ENCODE data around the gene IL4I1. TPM values are rescaled to one million over a fixed set of nuclear protein-coding genes. Genes with fewer than 3 reads are reported as not detected.

Gene IL4I1
- total RNA-seq, 1 experiment from 2014 or later = 0.61 TPM

- peaks cover 11% of the 10 kb centered on the region for H3K79me1 ChIP-seq (ENCODE audit: insufficient read depth, low read depth, low read length, poor library complexity, severe bottlenecking)
- no peak overlapping the region for H4K8ac ChIP-seq (replicated peaks; ENCODE audit: insufficient read length, low read depth, low read length)
- H2BK12ac ChIP-seq (ENCODE audit: insufficient read length, low read depth, low read length) = no peak overlapping the region
- H2AFZ ChIP-seq (ENCODE audit: low read length) = no peak overlapping the region
- DNase-seq = peak; percentile 82
- H3K56ac ChIP-seq (ENCODE audit: insufficient read length, low read depth, low read length) = no peak overlapping the region
- no CpG with 5 or more reads among the region's 78 CpGs for WGBS (ENCODE audit: extremely low coverage, insufficient read length, low lambda C conversion rate)
- no peak overlapping the region for H2BK5ac ChIP-seq (ENCODE audit: insufficient read length, low read length)
- H3K9ac ChIP-seq (ENCODE audit: extremely low read depth, insufficient read length, low read length) = peak overlapping the region; percentile 48
- H2BK15ac ChIP-seq (ENCODE audit: low read depth, low read length) = no peak overlapping the region
- peaks cover 0 to 4% of the 10 kb centered on the region in 2 experiments; a peak in 2 of 5 replicates for H3K9me3 Mint-ChIP-seq
- peaks cover 10% of the 10 kb centered on the region for H3K23me2 ChIP-seq (ENCODE audit: insufficient read length, low read depth, low read length, poor library complexity, severe bottlenecking)
- no peaks in the 10 kb centered on the region; the same call in none of the 2 replicates for H3K27me3 Mint-ChIP-seq (ENCODE audit: low read depth)
- H3K4ac ChIP-seq (ENCODE audit: low read depth, low read length) = no peak overlapping the region
- no peak overlapping the region for H3K18ac ChIP-seq (ENCODE audit: insufficient read length, low read depth, low read length)
- peaks cover 3% of the 10 kb centered on the region for H4K20me1 ChIP-seq (ENCODE audit: control insufficient read depth, insufficient read depth, insufficient read length)
- H4K91ac ChIP-seq (ENCODE audit: insufficient read length, low read depth, low read length) = no peak overlapping the region
- H4K5ac ChIP-seq (ENCODE audit: insufficient read length, low read depth, low read length) = no peak overlapping the region
- no peaks in the 10 kb centered on the region; the same call in 1 of the 2 replicates for H3K4me1 ChIP-seq (ENCODE audit: insufficient read depth, low read length)
- peaks cover 22 to 27% of the 10 kb centered on the region in 2 experiments for H3K4me1 Mint-ChIP-seq
- 0 out of 7 replicates have a peak overlapping the region, but pooled peaks of 2 of the 3 experiments have one; percentile 22 to 35 for H3K27ac Mint-ChIP-seq
- no peak overlapping the region for H3K23ac ChIP-seq (ENCODE audit: insufficient read length, low read depth, low read length)
- peak overlapping the region; percentile 80 to 81 for H3K4me3 Mint-ChIP-seq
- H2AK5ac ChIP-seq (ENCODE audit: insufficient read length, low read length) = no peak overlapping the region
- H2BK120ac ChIP-seq (ENCODE audit: low read depth, low read length, poor library complexity, severe bottlenecking) = no peak overlapping the region
- TF ChIP-seq, protein P1, sequence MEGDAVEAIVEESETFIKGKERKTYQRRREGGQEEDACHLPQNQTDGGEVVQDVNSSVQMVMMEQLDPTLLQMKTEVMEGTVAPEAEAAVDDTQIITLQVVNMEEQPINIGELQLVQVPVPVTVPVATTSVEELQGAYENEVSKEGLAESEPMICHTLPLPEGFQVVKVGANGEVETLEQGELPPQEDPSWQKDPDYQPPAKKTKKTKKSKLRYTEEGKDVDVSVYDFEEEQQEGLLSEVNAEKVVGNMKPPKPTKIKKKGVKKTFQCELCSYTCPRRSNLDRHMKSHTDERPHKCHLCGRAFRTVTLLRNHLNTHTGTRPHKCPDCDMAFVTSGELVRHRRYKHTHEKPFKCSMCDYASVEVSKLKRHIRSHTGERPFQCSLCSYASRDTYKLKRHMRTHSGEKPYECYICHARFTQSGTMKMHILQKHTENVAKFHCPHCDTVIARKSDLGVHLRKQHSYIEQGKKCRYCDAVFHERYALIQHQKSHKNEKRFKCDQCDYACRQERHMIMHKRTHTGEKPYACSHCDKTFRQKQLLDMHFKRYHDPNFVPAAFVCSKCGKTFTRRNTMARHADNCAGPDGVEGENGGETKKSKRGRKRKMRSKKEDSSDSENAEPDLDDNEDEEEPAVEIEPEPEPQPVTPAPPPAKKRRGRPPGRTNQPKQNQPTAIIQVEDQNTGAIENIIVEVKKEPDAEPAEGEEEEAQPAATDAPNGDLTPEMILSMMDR (conservative IDR thresholded peaks at IDR 0.05) = no peak
- H3K4me2 ChIP-seq (ENCODE audit: insufficient read depth, insufficient read length, low read length) = peak overlapping the region; percentile 90
- H3K27ac ChIP-seq (ENCODE audit: insufficient read length, low read depth, low read length) = no peak overlapping the region
- H3K9me3 ChIP-seq (ENCODE audit: control insufficient read depth, low read depth, low read length) = no peaks in the 10 kb centered on the region
- peaks cover 9% of the 10 kb centered on the region; the same call in 1 of the 2 replicates for H3K79me2 ChIP-seq (ENCODE audit: insufficient read depth, low read length)
- no peak overlapping the region for H2BK20ac ChIP-seq (ENCODE audit: low read depth, low read length, poor library complexity, severe bottlenecking)
- no peak overlapping the region for H3T11ph ChIP-seq (ENCODE audit: low read length)
- H3K36me3 Mint-ChIP-seq (ENCODE audit: insufficient read depth in 1 of 3, low read depth in 3 of 3) = peaks cover 33 to 52% (median 43%) of the 10 kb centered on the region in 3 experiments
- no peaks in the 10 kb centered on the region for H3K27me3 ChIP-seq (ENCODE audit: insufficient read depth, low read length)
- no peak overlapping the region for H3K14ac ChIP-seq (ENCODE audit: insufficient read depth, low read length)
These were observed 45.0 kb downstream of the IL4I1 start for GRCh38 chr19:49851456-49852259.

Data from H9 (cell line).